VCaP (cell line): ENCODE measurements around the gene PSD4.

Source experiments
- H3K27ac ChIP-seq: fragments of 450-650 bp; 2 replicates; pipeline ENCODE4 v1.5.1; 2017
- TF ChIP-seq, protein P1 (sequence below): fragments of 450-650 bp; conservative IDR thresholded peaks from 2 replicates; pipeline ENCODE4 v1.5.1; 2017; ENCODE audit warnings: mild to moderate bottlenecking, moderate library complexity

PSD4 gene

DNA sequence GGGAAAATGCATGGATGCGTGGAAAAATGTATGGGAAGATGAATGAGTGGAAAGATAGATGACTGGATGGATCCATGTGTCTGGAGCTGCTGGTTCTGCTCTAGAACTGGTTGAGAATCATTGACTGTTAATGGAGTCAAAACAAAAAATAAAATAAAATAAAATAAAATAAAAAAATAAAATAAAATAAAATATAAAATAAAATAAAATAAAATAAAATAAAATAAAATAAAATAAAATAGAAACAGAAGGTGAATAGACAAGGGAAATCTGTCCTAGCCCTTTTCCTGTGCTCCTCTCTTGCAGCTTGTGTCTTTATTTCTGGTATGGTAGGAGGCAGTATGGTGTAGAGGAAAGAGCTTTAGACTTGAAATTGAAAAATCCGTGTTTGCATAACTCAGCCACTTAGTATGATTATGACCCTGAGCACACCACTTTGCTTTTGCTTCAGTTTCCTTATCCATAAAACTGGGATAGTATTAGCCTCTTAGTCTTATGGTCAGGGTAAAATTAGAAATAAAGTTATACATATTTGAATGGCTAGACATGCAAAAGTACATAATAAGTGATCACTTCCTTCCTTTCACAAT lies 51.0 kb downstream of the PSD4 start:
- no peak overlapping the region for H3K27ac ChIP-seq
- TF ChIP-seq, protein P1, sequence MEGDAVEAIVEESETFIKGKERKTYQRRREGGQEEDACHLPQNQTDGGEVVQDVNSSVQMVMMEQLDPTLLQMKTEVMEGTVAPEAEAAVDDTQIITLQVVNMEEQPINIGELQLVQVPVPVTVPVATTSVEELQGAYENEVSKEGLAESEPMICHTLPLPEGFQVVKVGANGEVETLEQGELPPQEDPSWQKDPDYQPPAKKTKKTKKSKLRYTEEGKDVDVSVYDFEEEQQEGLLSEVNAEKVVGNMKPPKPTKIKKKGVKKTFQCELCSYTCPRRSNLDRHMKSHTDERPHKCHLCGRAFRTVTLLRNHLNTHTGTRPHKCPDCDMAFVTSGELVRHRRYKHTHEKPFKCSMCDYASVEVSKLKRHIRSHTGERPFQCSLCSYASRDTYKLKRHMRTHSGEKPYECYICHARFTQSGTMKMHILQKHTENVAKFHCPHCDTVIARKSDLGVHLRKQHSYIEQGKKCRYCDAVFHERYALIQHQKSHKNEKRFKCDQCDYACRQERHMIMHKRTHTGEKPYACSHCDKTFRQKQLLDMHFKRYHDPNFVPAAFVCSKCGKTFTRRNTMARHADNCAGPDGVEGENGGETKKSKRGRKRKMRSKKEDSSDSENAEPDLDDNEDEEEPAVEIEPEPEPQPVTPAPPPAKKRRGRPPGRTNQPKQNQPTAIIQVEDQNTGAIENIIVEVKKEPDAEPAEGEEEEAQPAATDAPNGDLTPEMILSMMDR: no peak

DNA sequence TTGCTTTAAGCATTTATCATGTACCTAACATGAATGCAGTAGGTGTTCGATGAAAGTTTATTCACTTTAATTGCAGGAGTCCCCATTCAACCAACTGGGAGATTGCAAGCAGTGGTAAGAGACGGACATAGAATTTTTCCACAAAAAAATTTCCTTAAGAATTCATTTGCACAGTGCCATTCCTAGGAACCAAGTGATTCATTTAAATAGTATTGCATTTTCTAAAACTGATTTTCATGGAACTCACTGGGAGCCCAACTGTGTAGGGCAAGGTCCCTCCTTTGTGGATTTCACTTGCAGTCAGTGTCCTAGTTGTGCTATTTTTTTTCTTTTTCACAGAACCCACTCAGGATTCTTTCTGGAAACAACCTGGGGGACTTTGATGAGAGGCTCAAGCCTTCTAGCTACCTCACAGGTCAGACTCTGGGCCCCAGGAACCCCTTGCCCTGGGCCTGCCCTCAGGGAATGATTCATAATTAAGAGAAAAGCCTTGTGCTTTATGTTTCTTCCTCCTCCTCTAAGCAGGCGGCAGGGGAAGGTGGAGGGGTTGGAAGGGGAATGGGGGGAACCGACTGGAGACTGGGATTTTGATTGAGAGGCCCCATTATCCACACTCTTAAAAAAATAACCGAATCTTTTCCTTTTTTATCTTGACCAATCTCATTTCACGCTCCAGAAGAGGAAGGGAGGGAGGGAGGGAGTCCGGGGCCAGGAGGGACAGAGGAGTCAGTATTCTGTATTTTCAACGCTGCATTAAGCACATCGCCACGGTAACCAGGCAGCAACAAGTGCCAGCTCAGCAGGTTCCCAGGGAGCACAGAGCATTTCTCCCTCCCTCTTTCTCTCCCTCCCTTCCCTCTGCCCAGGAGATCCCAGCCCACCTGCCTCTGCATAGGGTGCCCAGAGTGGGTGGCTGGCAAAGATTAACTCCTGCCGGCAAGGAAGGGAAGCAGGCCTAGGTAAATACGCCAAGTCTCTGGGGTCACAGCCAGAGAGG lies 51.8 kb downstream of the PSD4 start:
- no peak overlapping the region for H3K27ac ChIP-seq

DNA sequence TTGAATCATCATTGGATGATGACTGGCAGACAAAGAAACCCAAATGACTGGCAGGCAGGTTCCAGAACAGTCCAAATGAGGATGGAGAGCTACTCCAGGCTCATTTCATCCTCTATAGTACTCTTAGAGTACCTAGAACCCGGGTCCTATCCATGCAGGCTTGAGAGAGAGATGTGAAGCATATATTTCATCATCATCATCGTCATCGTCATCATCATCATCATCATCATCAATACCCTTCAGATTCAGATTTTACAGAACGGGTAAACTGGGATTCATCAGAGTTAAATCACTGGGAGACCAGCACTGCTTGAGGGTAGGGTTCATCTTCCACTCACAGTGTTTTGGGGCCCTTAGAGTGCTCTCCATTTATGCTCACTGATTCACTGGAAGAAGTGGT lies 52.7 kb downstream of the PSD4 start:
- H3K27ac ChIP-seq: no peak overlapping the region
- TF ChIP-seq, protein P1: no peak

More for the DNA sequence above, 51.8 kb downstream of the PSD4 start:
- TF ChIP-seq, protein P1: no peak

DNA sequence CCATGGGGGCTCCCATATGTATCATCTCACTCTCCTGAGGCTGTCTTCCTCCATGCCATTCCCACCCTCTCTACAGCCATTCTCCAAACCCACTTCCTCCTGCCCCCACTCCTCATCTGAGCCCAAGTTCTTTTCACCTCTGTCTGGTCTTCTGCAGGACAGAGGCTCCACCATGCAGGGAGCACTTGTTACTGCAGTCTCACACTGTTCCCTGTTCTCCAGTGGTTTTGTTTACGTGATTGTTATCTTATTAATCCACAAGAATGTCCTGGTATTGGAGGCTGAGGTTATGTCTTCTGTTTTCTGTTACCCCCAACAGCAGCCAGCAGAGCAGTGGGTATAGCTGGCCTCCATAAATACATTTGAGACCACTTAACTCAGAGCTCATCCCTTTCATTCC lies 53.5 kb downstream of the PSD4 start:
- no peak overlapping the region for H3K27ac ChIP-seq
- TF ChIP-seq, protein P1: peak; percentile 36; the same call in 1 of the 2 replicates

DNA sequence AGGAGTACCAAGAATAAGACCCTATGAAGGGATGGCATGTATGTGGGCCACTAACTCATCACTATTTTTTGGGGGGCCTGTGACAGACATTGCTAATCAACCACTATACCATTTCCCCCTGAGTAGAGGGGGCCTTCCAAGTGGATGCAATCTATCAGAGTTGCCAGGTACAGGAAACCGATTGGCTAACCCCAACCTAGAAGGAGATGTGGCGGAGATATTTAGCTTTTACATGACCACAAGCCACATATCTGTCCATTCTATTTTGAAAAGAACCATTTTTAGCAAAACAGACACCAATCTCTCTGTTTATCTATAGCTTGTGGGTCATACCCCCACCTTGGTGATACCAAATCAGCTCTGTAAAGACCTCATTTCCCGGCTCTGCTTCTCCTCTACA lies 53.9 kb downstream of the PSD4 start:
- TF ChIP-seq, protein P1: no peak
- H3K27ac ChIP-seq: no peak overlapping the region

DNA sequence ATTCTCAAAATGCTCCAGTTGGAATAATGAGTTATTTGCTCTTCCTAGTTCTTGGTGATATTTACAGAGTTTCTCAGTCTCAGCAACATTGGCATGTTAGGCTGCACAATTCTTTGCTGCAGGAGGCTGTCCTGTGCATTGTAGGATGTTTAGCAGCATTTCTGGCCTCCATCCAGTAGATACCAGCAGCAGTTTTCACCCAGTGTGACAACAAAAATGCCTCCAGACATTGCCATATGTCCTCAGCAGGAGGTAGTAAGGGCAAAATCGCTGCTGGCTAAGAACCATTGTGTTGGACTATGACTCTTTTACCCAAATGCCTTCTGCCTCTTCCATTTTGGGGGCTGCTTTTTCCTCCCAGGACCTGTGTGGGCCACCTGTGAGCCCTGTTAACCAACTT lies 54.6 kb downstream of the PSD4 start:
- TF ChIP-seq, protein P1: no peak

DNA sequence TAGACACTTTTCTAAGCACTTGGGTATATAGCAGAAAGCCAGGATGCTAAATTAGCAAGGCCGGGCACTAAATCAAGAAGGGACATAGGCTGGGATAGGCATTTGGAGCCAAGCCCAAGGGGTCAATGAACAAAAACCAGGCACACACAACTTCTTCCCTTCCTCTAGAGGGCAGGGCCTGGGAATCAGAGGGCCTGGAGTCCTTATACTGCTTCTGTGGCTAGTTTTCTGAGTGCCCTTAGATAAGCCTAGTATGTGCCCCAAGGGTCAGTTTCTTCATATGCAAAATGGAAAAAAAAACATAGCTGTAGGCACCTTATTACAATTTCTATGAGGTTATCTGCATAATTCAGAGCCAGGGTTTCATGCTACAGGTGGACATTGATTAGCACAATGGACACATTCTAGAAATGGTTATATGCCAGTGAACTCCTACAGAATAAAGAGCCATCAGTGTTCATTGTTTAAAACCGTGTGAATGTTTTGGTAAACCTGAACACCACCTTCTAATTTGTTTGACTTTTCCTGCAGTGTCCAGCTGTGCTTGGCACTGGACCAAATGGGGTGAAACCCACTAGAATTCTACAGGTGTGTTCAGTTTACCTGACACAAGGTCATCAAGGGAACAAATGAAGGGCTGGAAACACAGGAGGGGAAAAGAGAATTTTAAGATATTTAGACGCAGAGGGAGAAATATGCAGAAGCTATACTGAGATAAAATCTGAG lies 55.4 kb downstream of the PSD4 start:
- TF ChIP-seq, protein P1: no peak
- H3K27ac ChIP-seq: no peak overlapping the region

More for the DNA sequence above, 54.6 kb downstream of the PSD4 start:
- H3K27ac ChIP-seq: no peak overlapping the region
